NCI-H146 treated with DMSO at 0.1 percent for 48 hours (cell line): ENCODE data around the gene SOX13.
A peak's percentile ranks its signal among the peaks of the same experiment; 100 is the strongest.

Experiments
- DNase-seq: peaks from one replicate; lab custom pipeline; 2025; ENCODE audit not compliant: unreplicated experiment; lab: John Stamatoyannopoulos, UW

Gene SOX13

GRCh38 chr1:204105131-204105515 is 32.2 kb downstream of the SOX13 start:
- DNase-seq, result no peak

- no peak for DNase-seq
These were observed 33.9 kb downstream of the SOX13 start for GRCh38 chr1:204106825-204107224.

- no peak for DNase-seq
These were observed 35.0 kb downstream of the SOX13 start for GRCh38 chr1:204107892-204108291.

GRCh38 chr1:204108312-204109141 is 35.6 kb downstream of the SOX13 start:
- DNase-seq, result peak; percentile 96

- DNase-seq, result no peak
These were observed 38.1 kb downstream of the SOX13 start for GRCh38 chr1:204110894-204111633.

- no peak for DNase-seq
These were observed 40.2 kb downstream of the SOX13 start for GRCh38 chr1:204112876-204113730.

GRCh38 chr1:204113896-204114295 is 41.0 kb downstream of the SOX13 start:
- DNase-seq, result no peak

- no peak for DNase-seq
These were observed 41.7 kb downstream of the SOX13 start for GRCh38 chr1:204114606-204115005.

GRCh38 chr1:204115116-204115515 is 42.2 kb downstream of the SOX13 start:
- no peak for DNase-seq

GRCh38 chr1:204116539-204116938 is 43.6 kb downstream of the SOX13 start:
- DNase-seq, result no peak

- no peak for DNase-seq
These were observed 49.1 kb downstream of the SOX13 start for GRCh38 chr1:204121840-204122555.

- no peak for DNase-seq
These were observed 50.5 kb downstream of the SOX13 start for GRCh38 chr1:204123376-204123775.

GRCh38 chr1:204124639-204125038 is 51.7 kb downstream of the SOX13 start:
- no peak for DNase-seq

- no peak for DNase-seq
These were observed 52.9 kb downstream of the SOX13 start for GRCh38 chr1:204125759-204126351.

- no peak for DNase-seq
These were observed 53.5 kb downstream of the SOX13 start for GRCh38 chr1:204126386-204126785.

GRCh38 chr1:204126956-204127355 is 54.0 kb downstream of the SOX13 start:
- no peak for DNase-seq

- DNase-seq, result peak; percentile 7
These were observed 54.8 kb downstream of the SOX13 start for GRCh38 chr1:204127597-204128242.

GRCh38 chr1:204128464-204128963 is 55.6 kb downstream of the SOX13 start:
- DNase-seq, result no peak
